IMR-90 (cell line): ENCODE data around the gene JAK1. TPM values are rescaled to one million over a fixed set of nuclear protein-coding genes. Genes with fewer than 3 reads are reported as not detected.

ENCODE experiments used
- ATAC-seq: fragments of 200-7000 bp; cut with Tn5 transposase; 2 replicates; pipeline ENCODE4 v1.9.1; 2020; ENCODE audit warnings: low read depth, mild to moderate bottlenecking, moderate library complexity
- BruUV-seq: library from RNA; stranded (reverse); fragments of 400-500 nt; replicated peaks from 2 replicates; lab custom pipeline; 2021; lab: Mats Ljungman, UMichigan
- CTCF ChIA-PET: fragments of 300-600 bp; formaldehyde crosslinking; extraction: SDS; loops from one replicate; lab custom pipeline; 2021; ENCODE audit warnings: antibody characterized with exemption; lab: Yijun Ruan, JAX
- POLR2A ChIA-PET: fragments of 300-600 bp; sonication (Branson Sonifier 250); formaldehyde crosslinking; loops from one replicate; lab custom pipeline; 2022; ENCODE audit warnings: antibody characterized with exemption; ENCODE audit not compliant: unreplicated experiment; lab: Charles Lee
- DNase-seq: peaks from one replicate; pipeline ENCODE4 v3.0.0; 2013
- H2AFZ ChIP-seq: replicated peaks from 2 replicates; pipeline ENCODE3; 2013; ENCODE audit warnings: low read length, mild to moderate bottlenecking; ENCODE audit not compliant: poor library complexity
- H2AK5ac ChIP-seq: 2 replicates; pipeline ENCODE4 v1.6.1; 2013; ENCODE audit warnings: low read depth, low read length, inconsistent platforms
- H2AK9ac ChIP-seq: replicated peaks from 2 replicates; pipeline ENCODE3; 2013; ENCODE audit warnings: mild to moderate bottlenecking, low read depth, low read length, moderate library complexity; ENCODE audit not compliant: poor library complexity
- H2BK120ac ChIP-seq: 2 replicates; pipeline ENCODE4 v1.6.1; 2013; ENCODE audit warnings: low read depth, low read length, inconsistent platforms
- H2BK15ac ChIP-seq: 3 replicates; pipeline ENCODE4 v1.6.1; 2013; ENCODE audit warnings: low read depth, low read length, inconsistent platforms
- H2BK20ac ChIP-seq: 2 replicates; pipeline ENCODE4 v1.6.1; 2013; ENCODE audit warnings: low read depth, mild to moderate bottlenecking, inconsistent platforms, low read length, moderate library complexity
- H2BK5ac ChIP-seq: 2 replicates; pipeline ENCODE4 v1.6.1; 2013; ENCODE audit warnings: mild to moderate bottlenecking, low read depth, low read length, inconsistent platforms; ENCODE audit not compliant: poor library complexity, severe bottlenecking
- H3K14ac ChIP-seq: replicated peaks from 2 replicates; pipeline ENCODE4 v1.6.1; 2013; ENCODE audit warnings: low read depth, low read length, inconsistent platforms
- H3K18ac ChIP-seq: 2 replicates; pipeline ENCODE4 v1.6.1; 2013; ENCODE audit warnings: low read depth, low read length, control low read depth
- H3K23ac ChIP-seq: 2 replicates; pipeline ENCODE4 v1.6.1; 2013; ENCODE audit warnings: low read depth, low read length, inconsistent platforms
- H3K27ac ChIP-seq: 2 replicates; pipeline ENCODE4 v1.5.1; 2013; ENCODE audit warnings: mild to moderate bottlenecking, control low read depth, low read length; ENCODE audit not compliant: insufficient read depth
- H3K27me3 ChIP-seq: 2 replicates; pipeline ENCODE4 v1.6.1; 2013; ENCODE audit warnings: low read length; ENCODE audit not compliant: control insufficient read depth, insufficient read depth
- H3K36me3 ChIP-seq: 2 replicates; pipeline ENCODE4 v1.6.1; 2013; ENCODE audit warnings: low read length, mixed read lengths; ENCODE audit not compliant: control insufficient read depth, insufficient read depth
- H3K4ac ChIP-seq: 2 replicates; pipeline ENCODE4 v1.6.1; 2013; ENCODE audit warnings: low read depth, low read length, inconsistent platforms
- H3K4me1 ChIP-seq: 2 replicates; pipeline ENCODE4 v1.6.1; 2013; ENCODE audit warnings: low read length, mixed read lengths; ENCODE audit not compliant: control insufficient read depth, insufficient read depth
- H3K4me2 ChIP-seq: 2 replicates; pipeline ENCODE4 v1.6.1; 2013; ENCODE audit warnings: low read depth, mild to moderate bottlenecking, control low read depth, low read length, moderate library complexity
- H3K4me3 ChIP-seq: 2 replicates; pipeline ENCODE4 v1.5.1; 2013; ENCODE audit warnings: low read depth, mild to moderate bottlenecking, control low read depth, low read length, moderate library complexity; ENCODE audit not compliant: insufficient read depth
- H3K56ac ChIP-seq: 2 replicates; pipeline ENCODE4 v1.6.1; 2013; ENCODE audit warnings: low read length, inconsistent platforms; ENCODE audit not compliant: insufficient read depth; ENCODE audit errors: extremely low read depth
- H3K79me1 ChIP-seq, 2 experiments: 2 replicates each; pipeline ENCODE4 v1.6.1; 2013; ENCODE audit warnings: low read length in 2 of 2, inconsistent platforms in 1 of 2, low read depth in 1 of 2
- H3K9ac ChIP-seq: 2 replicates; pipeline ENCODE4 v1.6.1; 2013; ENCODE audit warnings: low read depth, low read length, control low read depth
- H3K9me1 ChIP-seq: 2 replicates; pipeline ENCODE4 v1.6.1; 2013; ENCODE audit warnings: low read length, inconsistent platforms; ENCODE audit not compliant: insufficient read depth
- H3K9me3 ChIP-seq: 2 replicates; pipeline ENCODE4 v1.6.1; 2013; ENCODE audit warnings: low read length; ENCODE audit not compliant: control insufficient read depth, insufficient read depth
- H4K20me1 ChIP-seq: 2 replicates; pipeline ENCODE4 v1.6.1; 2013; ENCODE audit warnings: low read length, inconsistent platforms; ENCODE audit not compliant: insufficient read depth
- H4K5ac ChIP-seq: 2 replicates; pipeline ENCODE4 v1.6.1; 2013; ENCODE audit warnings: mild to moderate bottlenecking, low read depth, low read length, control low read depth
- H4K8ac ChIP-seq, 2 experiments: 2 replicates each; pipeline ENCODE4 v1.6.1; 2013; ENCODE audit warnings: low read depth in 2 of 2, low read length in 2 of 2, control low read depth in 1 of 2, inconsistent platforms in 1 of 2
- H4K91ac ChIP-seq: 2 replicates; pipeline ENCODE4 v1.6.1; 2013; ENCODE audit warnings: low read depth, low read length, inconsistent platforms; ENCODE audit not compliant: insufficient read depth
- BHLHE40 ChIP-seq: fragments of 150-350 bp; IDR thresholded peaks from 2 replicates; pipeline ENCODE4 v1.6.1; 2016; ENCODE audit warnings: mild to moderate bottlenecking, low read depth, low read length
- CHD1 ChIP-seq: IDR thresholded peaks from 2 replicates; pipeline ENCODE4 v1.6.1; 2012; ENCODE audit warnings: low read depth, low read length, improper control_type of control experiment
- CTCF ChIP-seq: conservative IDR thresholded peaks from 2 replicates; pipeline ENCODE4 v1.5.1; 2012; ENCODE audit warnings: mild to moderate bottlenecking, low read depth, low read length, improper control_type of control experiment
- ELK1 ChIP-seq: fragments of 150-350 bp; IDR thresholded peaks from 2 replicates; pipeline ENCODE4 v1.6.1; 2016; ENCODE audit warnings: low read depth, mild to moderate bottlenecking, low read length, moderate library complexity, borderline replicate concordance
- FOS ChIP-seq: fragments of 150-350 bp; IDR thresholded peaks from 2 replicates; pipeline ENCODE4 v1.6.1; 2016; ENCODE audit warnings: low read depth, low read length
- MAFK ChIP-seq: IDR thresholded peaks from 2 replicates; pipeline ENCODE4 v1.6.1; 2012; ENCODE audit warnings: low read depth, low read length, improper control_type of control experiment
- MAZ ChIP-seq: IDR thresholded peaks from 2 replicates; pipeline ENCODE4 v1.6.1; 2012; ENCODE audit warnings: low read depth, mild to moderate bottlenecking, low read length, improper control_type of control experiment, moderate library complexity, borderline replicate concordance
- MXI1 ChIP-seq: IDR thresholded peaks from 2 replicates; pipeline ENCODE4 v1.6.1; 2012; ENCODE audit warnings: low read depth, mild to moderate bottlenecking, low read length, moderate library complexity, borderline replicate concordance
- NFE2L2 ChIP-seq: fragments of 150-350 bp; IDR thresholded peaks from 2 replicates; pipeline ENCODE4 v1.6.1; 2016; ENCODE audit warnings: low read depth, mild to moderate bottlenecking, low read length
- SMC3 ChIP-seq: fragments of 150-350 bp; IDR thresholded peaks from 2 replicates; pipeline ENCODE4 v1.6.1; 2016; ENCODE audit warnings: low read depth, mild to moderate bottlenecking, antibody characterized with exemption, low read length, moderate library complexity
- WGBS, 2 experiments: methylation state at CpG; one replicate each; pipeline versions ENCODE4 v1.1.5 to v1.1.7; 2013; ENCODE audit warnings: missing lambda C conversion rate in 2 of 2; ENCODE audit not compliant: insufficient read length in 1 of 2; ENCODE audit errors: extremely low coverage in 2 of 2; 5-methylcytosine and 5-hydroxymethylcytosine counted together
- dilution Hi-C: fragments of 300-500 bp; cut with HindIII; formaldehyde crosslinking; loops from one replicate; pipeline ENCODE4 v1.14.3; 2018; ENCODE audit warnings: low sequenced_read_pairs; ENCODE audit not compliant: unreplicated experiment
- in situ Hi-C: fragments of 300-500 bp; cut with MboI; formaldehyde crosslinking; loops from 3 replicates; pipeline ENCODE4 v1.14.3; 2019; ENCODE audit warnings: low sequenced_read_pairs, inconsistent platforms, mixed read lengths
- intact Hi-C: fragments of 100-400 bp; cut with micrococcal nuclease; formaldehyde crosslinking; loops from 2 replicates; pipeline ENCODE4 v1.10.0; 2022
- polyA plus RNA-seq, 3 experiments: library from polyadenylated mRNA; depleted of rRNA; stranded (reverse); fragments of >200 nt; gene quantifications; 2 replicates each; pipeline ENCODE4 v1.2.3, GENCODE V29; 2012; ENCODE audit warnings: low replicate concordance in 1 of 3
- total RNA-seq: library from RNA; depleted of rRNA; stranded (reverse); fragments of >200 nt; gene quantifications from 2 replicates; pipeline ENCODE4 v1.2.3, GENCODE V29; 2012

JAK1 gene
- total and polyA plus RNA-seq, 2 of the 4 experiments (the other 2 are of a cell fraction), result 76.9 to 103 TPM

GRCh38 chr1:64983110-64983509 lies 16.8 kb upstream of the JAK1 start:
- no peak overlapping the region for H3K23ac ChIP-seq
- H3K79me1 ChIP-seq, result no peaks in the 10 kb centered on the region
- H3K4me2 ChIP-seq, result 0 out of 2 replicates have a peak overlapping the region, but pooled peaks have one; percentile 53
- no peak overlapping the region for H2AK9ac ChIP-seq
- no peak overlapping the region for H4K91ac ChIP-seq
- DNase-seq (peak; percentile 71), ATAC-seq (peak; percentile 84)
- dilution Hi-C loops (no loop called here), in situ Hi-C loops (loop anchor here (25.0 kb wide), 1 partner anchor 721 kb away; no protein-coding TSS in a partner anchor), intact Hi-C loops (no loop called here)
- H4K5ac ChIP-seq, result no peak overlapping the region
- no peak overlapping the region for H2BK20ac ChIP-seq
- ChIA-PET CTCF (no interaction called here), POLR2A (no interaction called here)
- no peak overlapping the region for H3K27ac ChIP-seq
- no peak overlapping the region for H3K56ac ChIP-seq
- H3K4me1 ChIP-seq, result peaks cover 4% of the 10 kb centered on the region
- H3K9ac ChIP-seq, result no peak overlapping the region
- H3K4me3 ChIP-seq, result no peak overlapping the region
- H3K18ac ChIP-seq, result no peak overlapping the region
- H3K36me3 ChIP-seq, result no peaks in the 10 kb centered on the region
- H2AFZ ChIP-seq, result no peak overlapping the region
- H2AK5ac ChIP-seq, result no peak overlapping the region
- no peaks in the 10 kb centered on the region for H3K27me3 ChIP-seq
- no peak overlapping the region for H4K8ac ChIP-seq
- H3K4ac ChIP-seq, result no peak overlapping the region
- no peaks in the 10 kb centered on the region for H4K20me1 ChIP-seq
- H3K14ac ChIP-seq, result peak overlapping the region; percentile 93
- no peaks in the 10 kb centered on the region for H3K9me1 ChIP-seq
- no peak overlapping the region for H2BK120ac ChIP-seq
- no peak overlapping the region for H2BK15ac ChIP-seq
- TF ChIP-seq MAFK (no peak), ELK1 (no peak), MXI1 (no peak), CTCF (no peak), FOS (no peak), NFE2L2 (no peak), SMC3 (no peak), CHD1 (no peak), BHLHE40 (no peak), MAZ (no peak)
- no TSS peak for BruUV-seq
- no peaks in the 10 kb centered on the region for H3K9me3 ChIP-seq
- WGBS, 2 experiments, result no CpG with 5 or more reads among the region's 5 CpGs
- H2BK5ac ChIP-seq, result no peak overlapping the region
